Activated CD8-positive, alpha-beta memory T cell treated with anti-CD3 and anti-CD28 coated beads, Interleukin-2, amount 50 U/mL, for 4 hours (primary cell): ENCODE measurements around the gene SLC47A1.
"Not testable (repeated sequence)": the region's sequence is repeated elsewhere in the genome, so short reads cannot be mapped to it uniquely, and the experiment has no call there.

Source experiments
- DNase-seq: peaks from one replicate; pipeline ENCODE4 v3.0.0-alpha.2; 2020

SLC47A1 gene

DNA sequence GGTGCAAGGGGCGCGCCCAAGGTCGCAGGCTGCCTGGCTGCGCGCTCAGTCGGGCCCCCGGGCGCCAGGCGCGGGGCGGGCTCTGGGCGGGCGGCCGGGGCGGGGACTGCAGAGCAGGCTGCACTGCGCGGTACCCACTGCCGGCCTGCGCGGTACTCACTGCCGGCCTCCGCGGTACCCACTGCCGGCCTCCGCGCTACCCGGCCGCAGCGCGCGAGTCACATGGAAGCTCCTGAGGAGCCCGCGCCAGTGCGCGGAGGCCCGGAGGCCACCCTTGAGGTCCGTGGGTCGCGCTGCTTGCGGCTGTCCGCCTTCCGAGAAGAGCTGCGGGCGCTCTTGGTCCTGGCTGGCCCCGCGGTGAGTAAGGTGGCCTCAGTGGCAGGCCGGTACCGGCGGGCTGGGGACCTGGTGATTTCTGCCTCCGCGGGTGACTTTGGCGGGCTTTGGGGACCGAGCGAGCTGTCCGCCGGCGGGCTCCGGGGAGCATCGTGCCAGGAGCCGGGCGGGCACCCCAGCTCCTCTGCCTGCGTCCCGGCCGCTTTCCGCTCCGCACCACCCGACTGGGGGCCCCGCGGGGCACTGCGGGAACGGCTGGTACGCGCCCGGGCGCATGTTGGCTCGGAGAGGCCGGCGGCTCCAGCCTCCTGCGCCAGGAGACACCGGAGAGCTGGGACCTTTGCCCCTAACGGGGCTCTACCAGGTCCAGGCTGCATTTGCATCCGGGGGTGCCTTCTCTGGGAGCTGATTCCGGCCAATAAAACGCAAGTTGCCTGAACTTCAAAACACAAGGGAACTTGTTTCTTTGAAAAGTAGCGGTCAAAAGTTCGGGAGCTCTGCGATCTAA is at the start of gene SLC47A1:
Gene SLC47A1, plus strand, starts transcription at position 137 of the 844 bp plus-strand sequence. Its CDS starts 86 bp downstream, at position 223.
- DNase-seq: no peak

DNA sequence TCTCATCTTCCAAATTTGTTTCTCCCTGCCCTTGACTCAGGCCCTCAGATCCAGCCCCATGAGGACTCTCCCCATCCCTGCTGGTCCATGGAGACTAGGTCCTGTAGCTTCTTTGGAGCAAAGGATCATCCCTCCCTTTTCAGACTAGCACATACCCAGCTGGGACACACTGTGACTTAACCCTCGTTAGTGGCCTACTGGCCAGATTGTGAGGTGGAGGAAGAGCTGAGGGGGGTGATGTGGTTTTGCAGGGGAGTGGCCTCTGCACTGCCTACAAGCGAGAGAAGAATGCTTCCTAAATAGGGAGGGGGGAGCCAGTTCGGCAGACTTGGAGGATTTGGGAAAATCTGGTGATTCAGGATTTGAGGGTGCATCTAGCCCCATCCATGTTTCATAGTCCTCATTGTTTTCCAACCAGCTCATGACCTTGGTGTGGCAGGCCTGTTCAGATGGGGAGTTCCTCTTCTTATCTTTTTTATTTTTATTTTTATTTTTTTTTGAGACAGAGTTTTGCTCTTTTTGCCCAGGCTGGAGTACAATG is 47.8 kb upstream of the SLC47A1 start:
- no peak for DNase-seq

DNA sequence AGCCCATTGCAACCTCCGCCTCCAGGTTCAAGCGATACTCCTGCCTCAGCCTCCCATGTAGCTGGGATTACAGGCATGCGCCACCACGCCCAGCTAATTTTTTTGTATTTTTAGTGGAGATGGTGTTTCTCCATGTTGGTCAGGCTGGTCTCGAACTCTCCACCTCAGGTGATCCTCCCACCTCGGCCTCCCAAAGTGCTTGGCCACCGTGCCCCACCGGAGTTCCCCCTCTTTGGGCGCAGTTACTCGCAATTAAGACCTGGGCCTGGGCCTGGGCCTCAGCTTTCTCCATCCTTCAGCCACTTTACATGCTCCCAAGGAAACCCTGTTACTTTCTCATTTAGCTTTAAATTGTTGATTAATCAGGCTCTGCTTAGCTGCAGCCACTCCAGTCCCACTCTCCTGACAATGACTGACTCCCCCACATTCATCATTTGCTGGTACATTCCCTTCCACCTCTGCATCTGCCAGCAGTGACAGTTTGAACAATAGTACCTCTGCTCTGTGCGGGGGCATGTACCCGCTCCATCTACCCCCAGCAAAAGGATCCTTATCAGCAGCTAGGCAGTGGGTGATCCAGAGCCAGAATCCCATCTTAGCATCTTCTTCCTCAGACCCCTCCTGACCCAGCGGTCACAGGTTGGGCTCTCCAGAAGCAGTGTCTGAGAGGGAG is 47.2 kb upstream of the SLC47A1 start:
- no peak for DNase-seq

- DNase-seq: no peak
These were observed 46.5 kb upstream of the SLC47A1 start for GRCh38 chr17:19487024-19487600.

DNA sequence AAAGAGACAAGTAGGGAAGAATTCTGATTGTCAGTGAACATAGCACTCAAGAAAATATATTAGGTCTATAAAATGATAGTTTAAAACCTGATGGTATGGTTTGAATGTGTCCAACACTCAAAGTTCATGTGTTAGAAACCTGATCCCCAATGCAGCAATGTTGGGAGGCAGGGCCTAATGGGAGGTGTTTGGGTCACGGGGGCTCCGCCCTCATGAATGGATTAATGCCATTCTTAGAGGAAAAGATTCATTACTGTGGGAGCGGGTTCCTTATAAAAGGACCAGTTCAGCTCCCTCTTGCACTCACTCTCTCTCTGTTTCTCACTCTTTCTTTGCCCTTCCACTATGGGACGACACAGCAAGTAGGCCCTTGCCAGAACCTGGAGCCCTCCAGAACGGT is 41.5 kb upstream of the SLC47A1 start:
- no peak for DNase-seq

GRCh38 chr17:19494961-19495806 is 38.5 kb upstream of the SLC47A1 start:
- no peak for DNase-seq

- no peak for DNase-seq
These were observed 37.7 kb upstream of the SLC47A1 start for GRCh38 chr17:19495828-19496528.

DNA sequence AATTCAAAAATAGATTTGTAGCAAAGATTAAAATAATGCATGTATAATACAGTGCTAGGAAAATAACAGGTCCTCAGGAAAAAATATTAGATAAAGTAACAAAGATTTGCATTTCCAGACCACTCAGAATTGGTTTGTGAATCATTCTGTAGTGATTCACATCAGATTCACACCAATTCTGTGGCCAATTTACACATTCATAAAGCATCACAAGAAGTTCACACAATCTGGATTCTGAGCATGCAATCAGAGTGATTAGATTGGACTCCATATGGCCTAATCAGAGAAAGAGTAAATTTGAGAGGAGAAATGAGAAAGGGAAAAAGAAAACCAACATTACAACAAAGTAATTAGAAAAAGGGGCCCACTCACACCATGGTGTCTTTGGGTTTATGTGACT is 36.0 kb upstream of the SLC47A1 start:
- no peak for DNase-seq

GRCh38 chr17:19501219-19501618 is 32.4 kb upstream of the SLC47A1 start:
- no peak for DNase-seq

DNA sequence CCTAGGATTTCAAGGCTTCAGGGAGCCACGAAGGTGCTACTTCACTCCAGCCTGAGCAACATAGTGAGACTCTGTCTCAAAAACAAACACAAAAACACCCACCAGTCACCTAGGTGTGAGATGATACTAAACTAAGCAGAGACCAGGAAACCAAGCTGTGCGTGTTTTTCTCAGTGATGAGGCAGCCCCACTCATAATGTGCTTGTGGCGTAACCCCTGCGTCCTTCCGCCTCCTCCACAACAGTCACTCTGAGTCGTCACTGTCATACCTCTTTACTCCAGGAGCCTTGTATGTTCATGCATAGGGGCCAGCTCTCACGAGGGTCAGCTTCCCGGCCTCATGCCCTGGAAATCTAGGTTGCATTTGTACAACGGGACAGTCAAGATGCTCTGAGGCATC is 31.1 kb upstream of the SLC47A1 start:
- peak; percentile 28 for DNase-seq

DNA sequence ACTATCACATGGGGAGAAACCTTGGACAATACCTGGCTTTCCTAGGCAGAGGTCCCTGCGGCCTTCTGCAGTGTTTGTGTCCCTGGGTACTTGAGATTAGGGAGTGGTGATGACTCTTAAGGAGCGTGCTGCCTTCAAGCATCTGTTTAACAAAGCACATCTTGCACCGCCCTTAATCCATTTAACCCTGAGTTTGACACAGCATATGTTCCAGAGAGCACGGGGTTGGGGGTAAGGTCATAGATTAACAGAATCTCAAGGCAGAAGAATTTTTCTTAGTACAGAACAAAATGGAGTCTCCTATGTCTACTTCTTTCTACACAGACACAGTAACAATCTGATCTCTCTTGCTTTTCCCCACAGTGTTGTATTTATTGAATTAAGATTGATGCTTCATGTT is 28.1 kb upstream of the SLC47A1 start:
- not testable (repeated sequence) for DNase-seq

DNA sequence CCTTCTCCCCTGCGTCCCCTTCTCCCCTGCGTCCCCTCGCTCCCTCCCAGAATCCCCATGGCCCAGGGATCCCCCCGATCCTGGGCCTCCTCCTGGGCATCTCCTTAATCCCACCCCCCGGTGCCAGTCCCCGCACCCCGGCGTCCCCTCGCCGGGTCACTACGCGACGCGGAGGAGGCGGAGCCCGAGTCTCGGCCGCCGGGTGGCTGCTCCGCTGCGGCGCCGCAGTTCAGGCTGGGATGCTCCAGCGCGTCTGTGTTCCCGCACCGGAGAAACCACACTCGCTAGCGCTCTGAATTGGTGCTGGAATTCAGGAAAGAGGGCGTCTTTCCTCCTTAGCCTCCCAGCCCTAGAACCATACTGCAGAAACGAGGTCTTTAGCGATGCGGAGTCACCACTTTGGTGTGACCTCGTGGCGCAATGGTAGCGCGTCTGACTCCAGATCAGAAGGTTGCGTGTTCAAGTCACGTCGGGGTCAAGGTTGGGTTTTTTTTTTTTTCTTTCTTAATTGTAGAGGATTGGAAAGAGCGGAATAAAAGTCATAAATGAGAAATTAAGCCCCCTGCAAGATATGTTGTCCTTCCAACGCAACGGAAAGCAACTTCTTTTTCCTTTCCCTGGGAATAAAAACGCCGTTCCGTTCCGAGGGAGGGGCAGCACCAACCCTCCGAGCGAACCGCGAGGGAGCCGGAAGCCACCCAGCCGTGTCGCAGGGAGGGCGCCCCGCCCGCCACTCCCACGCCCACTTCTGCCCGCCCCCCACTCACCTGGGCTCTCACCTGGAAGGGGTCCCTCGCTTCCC is 25.7 kb upstream of the SLC47A1 start:
- peak; percentile 80 for DNase-seq

DNA sequence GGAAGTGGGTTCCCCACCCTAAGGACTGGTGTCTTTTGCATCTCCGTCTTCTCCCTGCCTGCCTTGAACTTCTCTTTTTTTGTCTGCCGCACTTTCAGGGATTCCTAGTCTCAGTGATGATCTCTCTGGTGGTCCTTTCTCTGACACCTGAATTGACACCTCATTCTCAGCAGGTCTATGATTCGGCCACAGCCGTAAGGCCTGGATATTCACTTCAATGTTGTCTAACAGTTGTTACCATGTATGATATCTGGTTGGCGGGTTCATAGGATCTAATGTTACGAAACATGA is 25.1 kb upstream of the SLC47A1 start:
- no peak for DNase-seq

- not testable (repeated sequence) for DNase-seq
These were observed 24.3 kb upstream of the SLC47A1 start for GRCh38 chr17:19509281-19509852.

DNA sequence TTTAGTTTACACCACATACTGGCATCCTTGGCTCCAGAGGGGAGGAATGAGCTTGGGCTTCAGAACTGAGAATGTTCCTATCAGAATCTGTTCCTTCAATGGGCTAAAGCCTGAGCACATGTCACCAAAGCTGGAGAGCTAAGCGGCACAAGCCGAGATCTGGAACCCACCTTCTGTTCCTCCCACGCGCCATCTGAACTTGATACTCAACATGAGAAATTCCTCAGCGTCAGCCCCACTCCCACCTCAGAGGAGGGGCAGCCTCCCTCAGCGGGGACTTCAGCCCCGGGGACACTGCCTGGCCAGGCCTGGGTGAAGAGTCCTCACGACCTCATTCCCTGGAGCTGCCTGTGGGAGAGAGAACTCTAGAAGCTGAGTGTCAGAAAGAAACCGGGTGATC is 22.8 kb upstream of the SLC47A1 start:
- DNase-seq: no peak

- DNase-seq: peak; percentile 67
These were observed 19.7 kb upstream of the SLC47A1 start for GRCh38 chr17:19513897-19514488.

DNA sequence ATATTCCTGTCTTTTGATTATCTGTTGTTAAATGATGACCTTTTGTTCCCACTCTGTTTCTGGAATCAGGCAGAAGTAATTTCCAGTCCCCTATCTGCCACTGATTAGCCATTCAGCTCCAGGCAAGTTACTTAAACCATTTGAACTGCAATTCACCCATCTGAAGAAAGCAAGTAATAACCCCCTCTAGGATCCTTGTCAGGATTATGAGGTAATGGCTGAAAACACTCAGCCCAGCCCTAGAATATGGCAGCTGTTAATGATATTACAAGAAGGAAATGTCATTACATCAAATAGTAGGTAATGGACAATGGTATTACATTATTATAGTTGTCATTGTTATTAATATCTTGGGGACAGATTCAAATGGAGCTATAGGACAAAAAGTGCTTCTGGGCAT is 16.0 kb upstream of the SLC47A1 start:
- no peak for DNase-seq

- not testable (repeated sequence) for DNase-seq
These were observed 14.0 kb upstream of the SLC47A1 start for GRCh38 chr17:19519388-19520291.

DNA sequence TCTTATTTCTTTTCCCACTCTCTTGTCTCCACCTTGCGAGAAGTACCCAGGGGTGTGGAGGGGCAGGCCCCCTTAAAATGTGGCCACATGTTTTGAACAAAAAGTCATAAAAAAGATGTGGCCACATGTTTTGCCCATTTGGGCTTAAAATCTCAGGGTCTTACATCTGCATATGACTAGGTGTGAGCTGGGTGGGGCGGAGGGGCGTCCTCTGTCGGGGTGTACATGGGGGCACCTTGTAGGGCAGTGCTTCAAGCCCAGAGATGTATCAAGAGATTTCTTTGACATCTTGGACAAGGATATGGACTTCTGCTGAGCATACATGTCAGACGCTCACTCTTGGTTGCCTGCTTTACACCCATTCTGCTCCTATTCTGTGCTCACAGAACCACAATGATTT is 13.0 kb upstream of the SLC47A1 start:
- no peak for DNase-seq

DNA sequence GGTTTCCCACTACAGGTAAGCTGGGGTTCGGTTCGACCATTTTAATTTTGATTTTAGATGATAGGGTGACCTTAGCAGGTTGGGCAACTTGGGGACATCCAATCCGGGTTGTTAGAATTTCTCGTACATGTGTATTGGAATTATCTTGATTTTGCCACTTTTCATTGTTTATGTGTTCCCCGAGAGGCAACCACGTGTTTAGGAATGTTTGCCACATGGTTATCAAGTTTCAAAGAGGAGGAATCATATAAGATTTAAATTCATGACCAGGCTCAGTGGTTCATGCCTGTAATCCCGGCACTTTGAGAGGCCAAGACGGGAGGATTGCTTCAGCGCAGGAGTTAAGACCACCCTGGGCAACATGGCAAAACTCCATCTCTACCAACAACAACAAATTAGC is 10.0 kb upstream of the SLC47A1 start:
- no peak for DNase-seq
